ENCODE results near the gene SLC17A2. TPM values are rescaled to one million over a fixed set of nuclear protein-coding genes. Genes with fewer than 3 reads are reported as not detected.

Gene SLC17A2
- total RNA-seq, 2 experiments from 2014 or later: 0.07 TPM; not detected in 1

GRCh38 chr6:25880601-25881000 is 49.9 kb downstream of the SLC17A2 start:
- H3K4me1 Mint-ChIP-seq: peaks cover 3% of the 10 kb centered on the region

GRCh38 chr6:25878721-25879322 is 51.7 kb downstream of the SLC17A2 start:
- Mint-ChIP-seq H3K27ac (no peak overlapping the region), H3K36me3 (ENCODE audit: low read depth) (no peaks in the 10 kb centered on the region), H3K27me3 (peaks cover 2% of the 10 kb centered on the region), H3K9me3 (ENCODE audit: low read depth) (no peaks in the 10 kb centered on the region), H3K4me3 (no peak overlapping the region), H3K4me1 (peaks cover 9% of the 10 kb centered on the region)
- intact Hi-C loops (cut with DNase I, micrococcal nuclease): no loop called here
- DNase-seq: no peak
- CTCF ChIA-PET: interaction anchor here (2.2 kb wide), 1 partner anchor 13 kb away, joined by 9 read pairs; no protein-coding TSS in a partner anchor
- no peak for ATAC-seq
- POLR2A ChIA-PET: no interaction called here

More at GRCh38 chr6:25880601-25881000, 49.9 kb downstream of the SLC17A2 start:
- POLR2A ChIA-PET: no interaction called here
- peaks cover 2% of the 10 kb centered on the region for H3K27me3 Mint-ChIP-seq
- no peak for DNase-seq
- CTCF ChIA-PET: interaction anchor here (0.6 to 2.2 kb wide), 4 partner anchors 11 to 112 kb away, joined by 3 to 9 read pairs (median 3); no protein-coding TSS in a partner anchor
- H3K27ac Mint-ChIP-seq: no peak overlapping the region
- H3K9me3 Mint-ChIP-seq (ENCODE audit: low read depth): no peaks in the 10 kb centered on the region
- H3K36me3 Mint-ChIP-seq (ENCODE audit: low read depth): no peaks in the 10 kb centered on the region
- no peak overlapping the region for H3K4me3 Mint-ChIP-seq
- no peak for ATAC-seq
- intact Hi-C loops (cut with DNase I, micrococcal nuclease): loop anchor here in 1 of 2 experiments (10.0 kb wide), 1 partner anchor 64 kb away; no protein-coding TSS in a partner anchor

GRCh38 chr6:25875926-25876602 is 54.4 kb downstream of the SLC17A2 start:
- intact Hi-C loops (cut with DNase I, micrococcal nuclease): no loop called here
- no peaks in the 10 kb centered on the region for H3K9me3 Mint-ChIP-seq (ENCODE audit: low read depth)
- ChIA-PET CTCF (no interaction called here), POLR2A (no interaction called here)
- H3K4me3 Mint-ChIP-seq: no peak overlapping the region
- no peaks in the 10 kb centered on the region for H3K36me3 Mint-ChIP-seq (ENCODE audit: low read depth)
- DNase-seq: no peak
- no peak for ATAC-seq
- no peak overlapping the region for H3K27ac Mint-ChIP-seq
- peaks cover 2% of the 10 kb centered on the region for H3K27me3 Mint-ChIP-seq
- peaks cover 18% of the 10 kb centered on the region for H3K4me1 Mint-ChIP-seq

GRCh38 chr6:25875563-25875905 is 55.0 kb downstream of the SLC17A2 start:
- ChIA-PET CTCF (interaction anchor here (1.3 kb wide), 1 partner anchor 87 kb away, joined by 5 read pairs; no protein-coding TSS in a partner anchor), POLR2A (no interaction called here)
- no peak overlapping the region for H3K27ac Mint-ChIP-seq
- H3K4me1 Mint-ChIP-seq: peaks cover 18% of the 10 kb centered on the region
- no peaks in the 10 kb centered on the region for H3K9me3 Mint-ChIP-seq (ENCODE audit: low read depth)
- intact Hi-C loops (cut with DNase I, micrococcal nuclease): no loop called here
- DNase-seq: no peak
- no peak for ATAC-seq
- H3K36me3 Mint-ChIP-seq (ENCODE audit: low read depth): no peaks in the 10 kb centered on the region
- no peak overlapping the region for H3K4me3 Mint-ChIP-seq
- peaks cover 2% of the 10 kb centered on the region for H3K27me3 Mint-ChIP-seq

- intact Hi-C loops (cut with DNase I, micrococcal nuclease): no loop called here
- H3K4me3 Mint-ChIP-seq: no peak overlapping the region
- no peaks in the 10 kb centered on the region for H3K9me3 Mint-ChIP-seq (ENCODE audit: low read depth)
- DNase-seq (no peak), ATAC-seq (peak; percentile 67)
- POLR2A ChIA-PET: no interaction called here
- H3K4me1 Mint-ChIP-seq: peaks cover 18% of the 10 kb centered on the region
- peaks cover 2% of the 10 kb centered on the region for H3K27me3 Mint-ChIP-seq
- CTCF ChIA-PET: interaction anchor here (1.3 kb wide), 1 partner anchor 86 kb away, joined by 5 read pairs; no protein-coding TSS in a partner anchor
- no peak overlapping the region for H3K27ac Mint-ChIP-seq
- H3K36me3 Mint-ChIP-seq (ENCODE audit: low read depth): no peaks in the 10 kb centered on the region
These were observed 55.5 kb downstream of the SLC17A2 start for GRCh38 chr6:25874822-25875562.

GRCh38 chr6:25874118-25874517 is 56.4 kb downstream of the SLC17A2 start, which contains the start of gene SLC17A3:
Gene SLC17A3 (minus strand): TSS chr6:25874243. CDS start chr6:25868387, 5,856 bp downstream.
- H3K27me3 Mint-ChIP-seq: peaks cover 2% of the 10 kb centered on the region
- CTCF ChIA-PET: interaction anchor here (1.3 kb wide), 2 partner anchors 86 to 153 kb away, joined by 3 to 5 read pairs; no protein-coding TSS in a partner anchor
- no peak within 1 kb of the TSS for H3K4me3 Mint-ChIP-seq

GRCh38 chr6:25872814-25873213 is 57.7 kb downstream of the SLC17A2 start:
- Mint-ChIP-seq H3K36me3 (ENCODE audit: low read depth) (no peaks in the 10 kb centered on the region), H3K4me1 (peaks cover 20% of the 10 kb centered on the region), H3K27ac (no peak overlapping the region), H3K27me3 (no peaks in the 10 kb centered on the region), H3K4me3 (no peak overlapping the region), H3K9me3 (ENCODE audit: low read depth) (no peaks in the 10 kb centered on the region)
- peak; percentile 42 for ATAC-seq
- peak; percentile 5 for DNase-seq
- POLR2A ChIA-PET: no interaction called here
- CTCF ChIA-PET: interaction anchor here (0.7 to 1.3 kb wide), 6 partner anchors 10 to 398 kb away, joined by 3 to 4 read pairs (median 3); no protein-coding TSS in a partner anchor
- intact Hi-C loops (cut with DNase I, micrococcal nuclease): no loop called here

More at GRCh38 chr6:25874118-25874517, 56.4 kb downstream of the SLC17A2 start, which contains the start of gene SLC17A3:
- intact Hi-C loops (cut with DNase I, micrococcal nuclease): no loop called here
- no peak for ATAC-seq
- H3K9me3 Mint-ChIP-seq (ENCODE audit: low read depth): no peaks in the 10 kb centered on the region
- no peak within 1 kb of the TSS for H3K27ac Mint-ChIP-seq
- POLR2A ChIA-PET: no interaction called here
- no peak for DNase-seq
- peaks cover 18% of the 10 kb centered on the region for H3K4me1 Mint-ChIP-seq
- no peaks in the 10 kb centered on the region for H3K36me3 Mint-ChIP-seq (ENCODE audit: low read depth)

GRCh38 chr6:25869840-25870239 is 60.7 kb downstream of the SLC17A2 start:
- ChIA-PET CTCF (no interaction called here), POLR2A (no interaction called here)
- intact Hi-C loops (cut with DNase I, micrococcal nuclease): no loop called here
- no peak overlapping the region for H3K27ac Mint-ChIP-seq
- H3K4me1 Mint-ChIP-seq: peaks cover 25% of the 10 kb centered on the region
- H3K27me3 Mint-ChIP-seq: no peaks in the 10 kb centered on the region
- H3K36me3 Mint-ChIP-seq (ENCODE audit: low read depth): no peaks in the 10 kb centered on the region
- ATAC-seq (no peak), DNase-seq (no peak)
- no peak overlapping the region for H3K4me3 Mint-ChIP-seq
- no peaks in the 10 kb centered on the region for H3K9me3 Mint-ChIP-seq (ENCODE audit: low read depth)

GRCh38 chr6:25868436-25869183 is 61.9 kb downstream of the SLC17A2 start:
- Mint-ChIP-seq H3K27me3 (no peaks in the 10 kb centered on the region), H3K9me3 (ENCODE audit: low read depth) (no peaks in the 10 kb centered on the region), H3K4me1 (peaks cover 27% of the 10 kb centered on the region), H3K27ac (no peak overlapping the region), H3K36me3 (ENCODE audit: low read depth) (no peaks in the 10 kb centered on the region), H3K4me3 (no peak overlapping the region)
- DNase-seq: no peak
- peak; percentile 24 for ATAC-seq
- POLR2A ChIA-PET: no interaction called here
- intact Hi-C loops (cut with DNase I, micrococcal nuclease): no loop called here
- CTCF ChIA-PET: no interaction called here

- Mint-ChIP-seq H3K27ac (no peak overlapping the region), H3K4me1 (peaks cover 16% of the 10 kb centered on the region), H3K27me3 (no peaks in the 10 kb centered on the region), H3K36me3 (ENCODE audit: low read depth) (no peaks in the 10 kb centered on the region), H3K4me3 (no peak overlapping the region), H3K9me3 (ENCODE audit: low read depth) (no peaks in the 10 kb centered on the region)
- CTCF ChIA-PET: interaction anchor here (0.5 to 1.3 kb wide), 3 partner anchors 14 to 20 kb away, joined by 3 to 9 read pairs (median 3); no protein-coding TSS in a partner anchor
- peak; percentile 66 for ATAC-seq
- intact Hi-C loops (cut with DNase I, micrococcal nuclease): loop anchor here in 1 of 2 experiments (1.0 kb wide), 1 partner anchor 24 kb away; no protein-coding TSS in a partner anchor
- POLR2A ChIA-PET: no interaction called here
- peak; percentile 8 for DNase-seq
These were observed 64.5 kb downstream of the SLC17A2 start for GRCh38 chr6:25866011-25866410.

- DNase-seq (no peak), ATAC-seq (no peak)
- POLR2A ChIA-PET: no interaction called here
- H3K27me3 Mint-ChIP-seq: peaks cover 4% of the 10 kb centered on the region
- peaks cover 16% of the 10 kb centered on the region for H3K4me1 Mint-ChIP-seq
- H3K36me3 Mint-ChIP-seq (ENCODE audit: low read depth): no peaks in the 10 kb centered on the region
- H3K4me3 Mint-ChIP-seq: no peak overlapping the region
- CTCF ChIA-PET: interaction anchor here (1.0 to 1.8 kb wide), 3 partner anchors 18 to 145 kb away, joined by 3 to 5 read pairs (median 3); no protein-coding TSS in a partner anchor
- H3K9me3 Mint-ChIP-seq (ENCODE audit: low read depth): no peaks in the 10 kb centered on the region
- intact Hi-C loops (cut with DNase I, micrococcal nuclease): no loop called here
- no peak overlapping the region for H3K27ac Mint-ChIP-seq
These were observed 67.1 kb downstream of the SLC17A2 start for GRCh38 chr6:25863360-25863759.

Measured in activated CD4-positive, alpha-beta T cell treated with anti-CD3 and anti-CD28 coated beads for 36 hours (primary cell).